SH-SY5Y (cell line): Measurements from ENCODE around the gene EEF1AKMT4.

Experiments
- GATA2 ChIP-seq: IDR thresholded peaks from 2 replicates; pipeline ENCODE4 v1.6.1; 2011; ENCODE audit warnings: mild to moderate bottlenecking, low read depth, low read length
- GATA3 ChIP-seq: IDR thresholded peaks from 2 replicates; pipeline ENCODE4 v1.6.1; 2011; ENCODE audit warnings: low read depth, mild to moderate bottlenecking, low read length, moderate library complexity

DNA sequence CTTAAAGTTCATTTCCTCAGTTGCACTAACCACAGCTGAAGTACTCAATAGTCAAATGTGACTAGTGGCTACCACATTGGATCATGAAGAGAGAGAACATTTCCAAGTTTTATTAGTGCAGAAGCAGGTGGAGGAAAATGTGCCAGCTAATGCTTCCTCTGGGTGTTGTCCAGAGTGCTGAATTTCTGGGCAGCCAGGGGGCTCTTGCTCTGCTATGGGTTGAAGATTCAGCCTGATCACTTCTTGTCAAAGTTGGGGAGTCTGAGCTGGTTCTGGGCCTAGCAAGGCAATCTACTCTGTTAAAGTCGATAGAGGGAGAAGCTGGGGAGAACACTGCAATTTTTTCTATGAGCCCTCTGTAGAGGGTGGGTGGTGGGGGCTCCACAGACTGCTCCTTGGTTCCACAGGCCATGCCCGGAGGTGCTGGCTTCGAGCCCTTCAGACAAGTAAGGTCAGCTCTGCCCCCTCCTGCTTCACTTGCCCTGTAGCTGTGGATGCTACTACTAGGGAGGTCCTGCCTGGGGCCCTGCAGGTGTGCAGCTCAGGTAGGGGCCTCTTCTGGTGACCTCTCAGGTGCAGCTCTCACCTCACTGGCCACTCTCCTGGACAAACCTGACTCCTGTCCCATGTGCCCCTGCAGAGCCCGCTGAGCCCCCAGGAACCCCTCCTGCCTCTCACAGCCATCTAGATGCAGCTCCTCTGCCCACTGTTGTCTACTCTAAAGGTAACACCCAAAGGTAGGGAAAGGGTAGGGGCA, 8.9 kb upstream of the EEF1AKMT4 start:
- TF ChIP-seq GATA2, result no peak
- TF ChIP-seq GATA3, result no peak
